Erythroblast (primary cell): Measurements from ENCODE around the gene ARRDC1.
"Not testable (repeated sequence)": the region's sequence is repeated elsewhere in the genome, so short reads cannot be mapped to it uniquely, and the experiment has no call there.

Source experiments
- DNase-seq, 2 experiments: peaks; one replicate each; lab custom pipeline; 2025; lab: John Stamatoyannopoulos, UW
- GATA1 ChIP-seq: IDR thresholded peaks from 2 replicates; pipeline ENCODE4 v1.6.1; 2011; ENCODE audit warnings: low read depth, mild to moderate bottlenecking, control low read depth, low read length, moderate library complexity
- POLR2A ChIP-seq: IDR thresholded peaks from 2 replicates; pipeline ENCODE4 v1.6.1; 2011; ENCODE audit warnings: mild to moderate bottlenecking, low read length

ARRDC1 gene

DNA sequence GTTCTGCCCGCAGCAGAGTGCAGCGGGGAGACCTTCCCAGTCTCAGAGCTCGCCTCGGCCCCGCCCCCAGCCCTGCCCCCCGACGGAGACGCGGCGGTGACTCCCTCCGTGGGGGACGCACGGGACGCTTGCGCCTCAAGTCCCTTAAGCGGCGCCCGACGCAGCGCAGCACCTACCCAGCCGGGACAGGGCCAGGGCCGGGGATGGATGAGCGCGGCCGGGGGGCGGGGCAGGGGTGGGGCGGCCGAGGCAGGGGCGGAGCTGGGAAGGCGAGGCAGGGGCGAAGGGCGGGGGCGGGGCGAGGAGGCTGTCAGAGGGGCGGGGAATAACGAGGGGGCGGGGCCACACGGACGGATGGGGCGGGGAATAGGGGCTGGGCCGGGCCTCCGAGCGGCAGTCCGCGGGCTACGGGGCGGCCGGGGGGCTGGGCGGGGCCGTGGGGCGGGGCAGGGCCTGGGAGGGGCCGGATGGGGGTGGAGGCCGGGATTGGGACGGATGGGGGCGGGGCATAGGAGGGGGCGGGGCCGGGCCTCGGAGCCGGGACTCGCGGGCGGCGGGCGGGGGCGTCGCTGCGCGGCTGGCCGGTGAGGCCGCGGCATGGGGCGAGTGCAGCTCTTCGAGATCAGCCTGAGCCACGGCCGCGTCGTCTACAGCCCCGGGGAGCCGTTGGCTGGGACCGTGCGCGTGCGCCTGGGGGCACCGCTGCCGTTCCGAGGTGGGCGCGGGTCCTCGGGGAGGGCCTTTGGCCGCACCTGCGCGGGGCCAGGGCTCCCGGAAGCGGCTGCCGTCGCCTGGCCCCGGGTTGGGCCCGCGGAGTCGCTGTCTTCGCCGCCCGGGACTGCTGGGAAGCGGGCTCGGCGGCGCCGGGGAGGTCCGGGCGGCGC, at the start of gene ARRDC1:
TSS of gene ARRDC1 (plus strand) at position 566 of the 884 bp plus-strand sequence. CDS start at position 598, 32 bp downstream.
- TF ChIP-seq GATA1 = no peak
- TF ChIP-seq POLR2A = peak; percentile 38
- peak; percentile 91 to 97 for DNase-seq

DNA sequence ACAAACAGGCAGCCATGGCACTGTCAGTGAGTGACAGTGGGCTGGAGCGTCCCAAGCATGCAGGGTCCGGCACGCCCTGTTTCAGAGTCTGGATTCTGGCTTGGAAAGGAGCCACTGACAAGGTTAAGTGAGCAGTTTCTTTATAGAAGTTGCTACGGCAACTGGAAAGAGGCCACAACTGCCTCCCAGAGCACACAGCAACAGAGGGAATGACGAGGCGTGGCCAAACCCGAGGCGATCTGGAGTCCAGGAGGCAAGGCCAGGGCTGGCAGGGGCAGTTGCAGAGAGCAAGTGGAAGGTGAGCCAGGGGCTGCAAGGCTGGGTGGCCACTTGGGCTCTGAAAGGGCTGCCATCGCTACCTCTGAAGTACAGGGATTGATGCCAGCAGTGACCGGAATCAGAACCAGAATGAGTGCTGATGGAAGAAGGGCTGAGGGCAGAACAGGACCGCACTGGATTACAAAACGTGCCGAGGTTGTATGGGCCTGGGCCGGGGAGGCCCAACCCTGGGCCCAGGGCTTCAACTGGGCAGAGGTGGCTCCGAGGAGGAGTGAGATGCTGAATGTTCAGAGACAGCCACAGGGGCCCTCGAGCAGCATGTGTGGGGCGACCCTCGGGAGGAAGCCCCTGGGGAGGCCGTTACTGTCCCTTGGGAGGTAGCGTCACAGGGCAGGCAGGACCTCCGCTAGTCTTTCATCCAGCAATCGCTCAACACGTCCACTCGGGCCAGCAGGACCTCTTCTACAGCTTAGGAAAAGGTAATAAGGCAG, 49.2 kb upstream of the ARRDC1 start:
- no peak for DNase-seq
- no peak for TF ChIP-seq POLR2A
- TF ChIP-seq GATA1 = no peak

- TF ChIP-seq POLR2A (no peak), GATA1 (no peak)
- DNase-seq = no peak
Measured at GRCh38 chr9:137558127-137558526, 47.4 kb upstream of the ARRDC1 start.

GRCh38 chr9:137564134-137564533, 41.4 kb upstream of the ARRDC1 start:
- TF ChIP-seq POLR2A = no peak
- no peak for TF ChIP-seq GATA1
- DNase-seq = no peak

GRCh38 chr9:137564817-137565411, 40.6 kb upstream of the ARRDC1 start:
- TF ChIP-seq GATA1 (no peak), POLR2A (no peak)
- DNase-seq = no peak

GRCh38 chr9:137568445-137568844, 37.0 kb upstream of the ARRDC1 start:
- not testable (repeated sequence) for DNase-seq

DNA sequence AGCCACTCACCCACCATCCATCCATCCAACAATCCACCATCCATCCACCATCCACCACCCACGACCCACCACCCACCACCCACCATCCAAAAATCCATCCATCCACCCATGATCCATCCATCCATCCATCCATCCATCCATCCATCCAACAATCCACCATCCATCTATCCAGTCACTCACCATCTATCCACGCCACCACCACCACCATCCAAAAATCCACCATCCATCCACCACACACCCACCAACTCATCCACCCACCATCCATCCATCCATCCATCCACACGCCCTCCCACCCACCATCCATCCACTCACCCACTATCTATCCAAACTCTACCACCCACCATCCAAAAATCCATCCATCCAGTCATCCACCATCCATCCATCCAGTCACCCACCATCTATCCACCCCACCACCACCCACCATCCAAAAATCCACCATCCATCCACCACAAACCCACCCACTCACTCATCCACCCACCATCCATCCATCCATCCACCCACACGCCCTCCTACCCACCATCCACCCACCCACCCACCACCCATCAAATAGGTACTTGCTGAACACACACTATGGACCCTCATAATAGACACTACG, 35.8 kb upstream of the ARRDC1 start:
- TF ChIP-seq POLR2A (no peak), GATA1 (no peak)
- DNase-seq = no peak

- no peak for DNase-seq
- no peak for TF ChIP-seq POLR2A
- no peak for TF ChIP-seq GATA1
Measured at GRCh38 chr9:137570566-137570965, 34.9 kb upstream of the ARRDC1 start.

GRCh38 chr9:137574192-137574591, 31.3 kb upstream of the ARRDC1 start:
- no peak for DNase-seq
- TF ChIP-seq POLR2A = no peak
- TF ChIP-seq GATA1 = no peak

DNA sequence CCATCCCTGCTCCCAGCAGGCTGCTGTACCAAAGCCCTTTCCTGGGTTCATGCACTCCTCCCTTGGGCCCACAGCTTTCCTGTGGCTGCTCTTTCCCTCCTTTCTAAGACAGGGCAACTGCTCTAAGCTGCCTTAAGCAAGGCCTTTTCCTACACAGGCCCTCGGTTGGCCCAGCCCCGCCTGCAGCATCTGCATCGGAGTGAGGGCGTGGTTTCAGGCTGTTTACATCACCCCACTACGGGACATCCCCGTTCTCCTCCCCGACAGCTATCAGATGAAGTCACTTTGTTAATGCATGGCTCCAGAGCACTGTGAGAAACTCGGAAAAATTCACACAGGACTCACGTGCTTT, 30.1 kb upstream of the ARRDC1 start:
- TF ChIP-seq POLR2A (no peak), GATA1 (no peak)

GRCh38 chr9:137575716-137576411, 29.6 kb upstream of the ARRDC1 start:
- DNase-seq = peak in 1 of 2 experiments; percentile 57
- TF ChIP-seq POLR2A (no peak), GATA1 (no peak)

More for the DNA sequence above, 30.1 kb upstream of the ARRDC1 start:
- DNase-seq = peak; percentile 78 to 91

DNA sequence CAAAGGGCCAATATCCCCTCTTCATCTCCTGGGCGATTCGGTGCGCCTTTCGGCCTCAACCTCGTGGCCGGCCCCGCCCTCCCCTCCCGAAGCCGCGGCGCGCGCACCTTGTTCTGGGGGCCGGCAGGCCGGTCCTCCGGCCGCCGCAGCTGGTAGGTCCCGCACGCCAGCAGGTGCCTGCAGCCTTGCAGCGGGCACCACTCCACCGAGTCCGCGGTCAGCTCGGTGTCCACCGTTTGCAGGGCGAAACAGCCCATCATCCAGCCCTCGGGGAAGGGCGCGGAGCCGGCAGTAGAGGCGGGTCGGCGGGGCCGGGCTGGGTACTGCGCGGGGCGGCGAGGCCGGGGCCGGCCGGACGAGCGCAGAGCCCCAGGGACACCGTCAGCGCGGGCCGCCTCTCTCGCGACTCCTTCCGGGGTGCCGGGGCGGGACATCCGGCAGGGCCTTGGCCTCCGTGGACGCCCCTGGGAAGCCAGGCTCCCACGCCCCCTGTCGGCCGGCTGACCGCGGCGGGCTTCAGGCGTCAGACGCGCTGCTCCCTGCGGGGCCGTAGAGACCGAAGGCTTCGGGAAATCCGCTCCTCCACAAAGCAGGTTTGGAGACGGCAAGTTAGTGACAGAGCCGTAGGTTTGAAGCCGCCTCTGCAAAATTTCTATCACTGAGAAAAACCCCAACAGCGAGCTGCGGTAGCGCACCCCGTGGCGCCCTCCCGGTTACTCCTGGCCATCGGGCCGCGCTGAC, 26.8 kb upstream of the ARRDC1 start, which contains the start of gene DPH7:
TSS of gene DPH7 (minus strand) at position 408 of the 741 bp plus-strand sequence. CDS start at position 260, 148 bp downstream.
- TF ChIP-seq GATA1 = no peak
- TF ChIP-seq POLR2A = peak; percentile 82
- peak; percentile 93 to 96 for DNase-seq
